Fibroblast of the aortic adventitia (primary cell): ENCODE measurements around the gene PTDSS2. TPM values are rescaled to one million over a fixed set of nuclear protein-coding genes. Genes with fewer than 3 reads are reported as not detected.
A peak's percentile ranks its signal among the peaks of the same experiment; 100 is the strongest.
"Not testable (repeated sequence)": the region's sequence is repeated elsewhere in the genome, so short reads cannot be mapped to it uniquely, and the experiment has no call there.

Source experiments
- DNase-seq: peaks from one replicate; pipeline ENCODE4 v3.0.0-alpha.2; 2010; ENCODE audit warnings: low read depth
- H3K4me3 ChIP-seq: 2 replicates; pipeline ENCODE4 v1.5.1; 2011; ENCODE audit warnings: low read depth, mild to moderate bottlenecking, control low read depth, low read length, moderate library complexity
- total RNA-seq: library from RNA; depleted of rRNA; stranded (reverse); fragments of >200 nt; gene quantifications from 2 replicates; pipeline ENCODE4 v1.2.3, GENCODE V29; 2012; ENCODE audit warnings: low replicate concordance
- TF ChIP-seq, protein P1 (sequence below): IDR thresholded peaks from 2 replicates; pipeline ENCODE4 v1.5.1; 2011; ENCODE audit warnings: mild to moderate bottlenecking, low read length, control low read depth, inconsistent platforms; ENCODE audit not compliant: insufficient read depth

The PTDSS2 gene
- total RNA-seq, 1 donor, result 28.7 TPM

DNA sequence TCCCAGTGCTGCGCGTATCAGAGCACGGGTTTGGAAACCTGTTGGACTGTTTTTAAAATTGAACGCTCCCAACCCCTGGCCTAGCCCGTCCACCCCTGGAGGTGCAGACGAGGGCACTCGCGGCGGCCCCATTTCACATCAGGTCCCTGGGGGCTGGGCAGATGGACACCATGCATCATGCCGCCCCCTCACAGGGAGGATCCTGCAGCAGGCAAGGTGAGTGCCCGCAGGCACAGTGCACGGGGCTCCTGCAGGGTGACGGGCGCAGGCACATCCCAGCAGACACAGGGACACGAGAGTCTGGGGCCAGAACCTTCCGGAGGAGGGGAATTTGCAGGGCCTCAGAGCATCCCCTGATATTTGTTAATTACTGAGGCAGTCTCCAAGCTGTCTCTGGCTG lies 15.6 kb upstream of the PTDSS2 start:
- TF ChIP-seq, protein P1, sequence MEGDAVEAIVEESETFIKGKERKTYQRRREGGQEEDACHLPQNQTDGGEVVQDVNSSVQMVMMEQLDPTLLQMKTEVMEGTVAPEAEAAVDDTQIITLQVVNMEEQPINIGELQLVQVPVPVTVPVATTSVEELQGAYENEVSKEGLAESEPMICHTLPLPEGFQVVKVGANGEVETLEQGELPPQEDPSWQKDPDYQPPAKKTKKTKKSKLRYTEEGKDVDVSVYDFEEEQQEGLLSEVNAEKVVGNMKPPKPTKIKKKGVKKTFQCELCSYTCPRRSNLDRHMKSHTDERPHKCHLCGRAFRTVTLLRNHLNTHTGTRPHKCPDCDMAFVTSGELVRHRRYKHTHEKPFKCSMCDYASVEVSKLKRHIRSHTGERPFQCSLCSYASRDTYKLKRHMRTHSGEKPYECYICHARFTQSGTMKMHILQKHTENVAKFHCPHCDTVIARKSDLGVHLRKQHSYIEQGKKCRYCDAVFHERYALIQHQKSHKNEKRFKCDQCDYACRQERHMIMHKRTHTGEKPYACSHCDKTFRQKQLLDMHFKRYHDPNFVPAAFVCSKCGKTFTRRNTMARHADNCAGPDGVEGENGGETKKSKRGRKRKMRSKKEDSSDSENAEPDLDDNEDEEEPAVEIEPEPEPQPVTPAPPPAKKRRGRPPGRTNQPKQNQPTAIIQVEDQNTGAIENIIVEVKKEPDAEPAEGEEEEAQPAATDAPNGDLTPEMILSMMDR, result no peak
- H3K4me3 ChIP-seq, result no peak overlapping the region
- no peak for DNase-seq

DNA sequence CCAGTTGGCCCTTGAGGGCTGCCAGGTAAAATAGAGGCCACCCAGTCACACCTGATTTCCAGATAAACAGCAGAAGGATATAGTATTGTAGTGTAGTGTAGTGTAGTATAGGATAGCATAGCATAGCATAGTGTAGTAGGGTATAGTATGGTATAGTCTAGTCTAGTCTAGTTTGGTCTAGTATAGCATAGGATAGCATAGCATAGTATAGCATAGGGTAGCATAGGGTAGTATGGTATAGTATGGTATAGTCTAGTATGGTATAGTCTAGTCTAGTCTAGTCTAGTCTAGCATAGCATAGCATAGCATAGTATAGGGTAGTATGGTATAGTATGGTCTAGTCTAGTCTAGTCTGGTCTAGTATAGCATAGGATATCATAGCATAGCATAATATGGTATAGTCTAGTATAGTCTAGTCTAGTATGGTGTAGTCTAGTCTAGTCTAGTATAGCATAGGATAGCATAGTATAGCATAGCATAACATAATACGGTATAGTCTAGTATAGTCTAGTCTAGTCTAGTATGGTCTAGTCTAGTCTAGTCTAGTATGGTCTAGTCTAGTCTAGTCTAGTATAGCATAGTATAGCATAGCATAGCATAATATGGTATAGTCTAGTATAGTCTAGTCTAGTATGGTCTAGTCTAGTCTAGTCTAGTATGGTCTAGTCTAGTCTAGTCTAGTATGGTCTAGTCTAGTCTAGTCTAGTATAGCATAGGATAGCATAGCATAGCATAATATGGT lies 14.9 kb upstream of the PTDSS2 start:
- H3K4me3 ChIP-seq, DNase-seq: not testable (repeated sequence)

DNA sequence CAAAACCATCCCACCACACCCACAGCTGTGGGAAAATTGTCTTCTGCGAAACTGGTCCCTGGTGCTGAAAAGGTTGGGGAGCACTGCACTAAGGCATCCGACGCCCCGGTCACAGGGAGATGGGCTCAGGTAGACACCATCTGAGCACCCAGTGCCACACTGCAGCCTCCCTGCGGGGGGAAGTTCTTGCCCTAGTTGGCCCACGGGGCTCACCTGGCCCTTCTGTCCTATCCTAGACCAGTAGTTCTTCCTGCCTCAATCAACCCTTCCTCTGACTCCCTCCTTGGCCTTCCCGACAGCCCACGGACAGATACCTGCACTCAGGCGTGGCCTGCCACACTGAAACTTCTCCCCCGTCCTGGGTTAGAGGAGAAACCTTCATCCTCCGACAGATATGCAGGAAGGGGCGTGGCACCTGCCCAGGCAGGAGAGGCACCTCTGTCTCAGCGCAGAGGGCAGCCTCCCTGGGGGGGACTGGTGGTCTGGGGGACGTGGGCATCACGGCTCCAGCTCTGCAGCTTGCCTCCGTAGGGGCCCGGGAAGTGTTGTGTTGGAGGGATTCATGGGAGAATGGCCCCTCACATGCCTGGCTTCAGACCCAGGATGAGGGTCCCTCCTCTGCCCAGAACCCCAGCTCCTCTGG lies 12.7 kb upstream of the PTDSS2 start:
- DNase-seq, result no peak
- TF ChIP-seq, protein P1, result no peak
- H3K4me3 ChIP-seq, result no peak overlapping the region

DNA sequence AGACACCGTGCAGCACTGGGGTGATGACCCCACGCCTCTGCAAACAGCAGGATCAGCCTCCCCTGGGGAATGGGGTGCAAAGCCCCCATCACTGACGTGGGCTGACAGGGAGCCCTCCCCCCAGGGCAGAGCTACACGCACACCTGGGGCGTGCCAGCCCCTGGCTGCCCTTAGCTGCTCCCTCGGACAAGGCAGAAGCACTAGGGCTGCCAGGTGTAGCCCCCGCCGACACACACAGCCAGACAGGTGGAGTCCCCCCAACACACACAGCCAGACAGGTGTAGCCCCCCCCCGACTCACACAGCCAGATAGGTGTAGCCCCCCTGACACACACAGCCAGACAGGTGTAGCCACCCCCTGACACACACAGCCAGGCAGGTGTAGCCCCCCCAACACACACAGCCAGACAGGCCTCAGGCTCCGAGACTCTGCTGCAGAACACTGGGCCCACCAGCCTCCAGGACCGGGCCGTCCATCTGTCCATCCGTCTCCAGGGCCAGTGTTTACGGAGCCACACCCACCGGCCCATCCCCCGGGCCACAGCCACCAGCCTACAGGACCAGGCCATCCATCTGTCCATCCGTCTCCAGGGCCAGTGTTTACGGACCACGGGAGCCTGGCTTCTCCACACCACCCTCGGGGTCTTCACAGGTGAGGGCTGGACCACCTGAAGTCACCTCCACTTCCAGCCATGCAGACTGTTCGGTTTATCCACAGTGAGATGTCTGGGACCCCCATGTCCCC lies 11.8 kb upstream of the PTDSS2 start:
- no peak overlapping the region for H3K4me3 ChIP-seq
- TF ChIP-seq, protein P1, result no peak
- DNase-seq, result no peak

DNA sequence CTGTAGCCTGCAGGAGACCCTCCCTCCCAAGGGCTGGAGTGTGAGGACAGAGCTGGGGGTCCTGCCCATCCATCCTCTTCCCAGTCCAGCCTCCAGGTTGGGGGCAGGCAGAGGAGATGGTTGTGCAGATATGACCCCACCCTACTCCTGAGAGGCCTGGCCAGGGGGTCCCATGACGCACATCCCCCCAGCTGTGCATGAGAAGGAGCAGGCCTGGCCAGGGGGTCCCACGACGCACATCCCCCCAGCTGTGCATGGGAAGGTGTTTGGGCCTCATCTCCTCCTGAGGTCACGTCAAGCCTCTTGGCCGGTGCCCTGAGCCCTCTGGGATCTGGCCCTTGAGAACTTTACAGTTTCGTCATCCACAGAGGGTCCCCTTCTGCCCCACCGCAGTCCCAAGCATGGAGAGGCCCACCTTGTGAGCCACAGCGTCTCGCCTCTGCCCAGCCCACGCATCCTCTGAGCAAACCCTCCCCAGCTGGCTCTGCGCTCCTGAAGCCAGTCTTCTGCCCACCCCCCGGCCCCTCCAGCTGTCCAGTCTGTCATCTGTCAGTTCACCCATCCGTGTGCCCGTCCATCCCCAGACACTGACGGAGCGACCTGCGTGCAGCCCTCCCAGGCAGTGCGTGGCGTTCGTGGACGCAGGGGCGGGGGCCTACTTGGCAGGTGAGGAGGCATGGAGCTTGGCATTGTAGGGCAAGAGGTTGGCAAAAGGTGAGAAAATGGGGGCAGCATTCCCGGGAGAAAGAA lies 10.6 kb upstream of the PTDSS2 start:
- no peak for DNase-seq
- TF ChIP-seq, protein P1, result no peak
- H3K4me3 ChIP-seq, result no peak overlapping the region

DNA sequence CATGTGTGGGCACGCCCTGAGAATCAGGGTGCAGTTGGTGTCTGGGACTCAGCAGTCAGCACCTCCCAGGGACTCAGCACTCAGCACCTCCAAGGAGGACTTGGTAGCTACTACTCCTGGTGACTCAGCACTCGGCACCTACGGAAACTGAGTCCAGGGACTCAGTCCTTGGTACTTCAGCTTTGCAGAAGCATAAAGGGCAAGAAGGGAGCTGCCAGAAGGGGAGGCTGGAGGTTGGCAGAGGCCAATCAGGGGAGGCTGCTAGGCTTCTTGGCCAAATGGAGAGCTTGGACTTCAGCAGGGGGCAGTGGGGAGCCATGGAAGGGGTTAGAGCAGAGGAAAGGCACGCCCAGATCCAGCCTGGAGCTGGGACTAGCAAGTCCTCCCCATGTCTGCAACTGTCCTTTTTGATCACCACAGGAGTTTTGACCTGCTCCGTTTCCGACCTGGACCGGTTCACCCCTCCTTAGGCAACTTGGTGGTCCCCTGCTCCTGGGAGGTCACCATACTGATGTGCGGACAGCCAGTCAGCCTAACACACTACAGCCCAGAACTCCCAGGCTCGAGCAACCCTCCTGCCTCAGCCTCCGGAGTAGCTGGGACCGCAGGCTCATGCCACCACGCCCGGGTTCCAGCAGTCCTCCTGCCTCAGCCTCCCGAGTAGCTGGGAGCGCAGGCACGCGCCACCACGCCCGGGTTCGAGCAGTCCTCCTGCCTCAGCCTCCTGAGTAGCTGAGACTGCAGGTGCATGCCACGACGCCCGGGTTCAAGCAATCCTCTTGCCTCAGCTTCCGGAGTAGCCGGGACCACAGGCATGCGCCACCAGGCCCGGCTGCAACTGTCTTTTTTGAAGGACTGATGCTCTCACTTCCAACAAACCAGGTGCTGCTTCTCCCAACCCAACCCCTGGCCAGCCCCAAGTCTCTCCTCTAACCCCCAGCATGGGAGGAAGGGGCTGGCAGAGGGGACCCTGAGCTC lies 9.7 kb upstream of the PTDSS2 start:
- DNase-seq, result peak; percentile 25
- TF ChIP-seq, protein P1, result peak; percentile 15
- H3K4me3 ChIP-seq, result no peak overlapping the region
